DMS53 (cell line): ENCODE results near the gene MAML2.

ENCODE experiments used
- DNase-seq: peaks from one replicate; lab custom pipeline; 2025; lab: John Stamatoyannopoulos, UW

Gene MAML2

DNA sequence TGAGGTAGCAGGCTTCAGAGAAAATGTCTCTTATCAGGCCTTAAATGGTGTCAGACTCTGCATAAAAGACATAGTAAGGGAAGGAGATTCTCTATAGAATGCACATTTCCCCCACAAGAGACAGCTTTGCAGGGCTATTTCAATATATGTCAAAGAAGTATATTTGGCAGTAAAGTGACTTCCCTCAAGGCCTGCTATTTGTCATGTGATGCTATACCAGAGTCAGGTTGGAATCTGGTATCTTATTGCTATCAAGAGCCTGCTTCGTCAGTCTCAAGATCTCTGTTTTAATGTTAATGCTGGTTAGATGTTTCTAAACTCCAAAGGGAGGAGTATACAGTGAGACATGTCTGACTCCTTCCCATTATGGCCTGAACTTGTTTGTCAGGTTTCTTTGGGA lies 378.7 kb downstream of the MAML2 start:
- DNase-seq = no peak

DNA sequence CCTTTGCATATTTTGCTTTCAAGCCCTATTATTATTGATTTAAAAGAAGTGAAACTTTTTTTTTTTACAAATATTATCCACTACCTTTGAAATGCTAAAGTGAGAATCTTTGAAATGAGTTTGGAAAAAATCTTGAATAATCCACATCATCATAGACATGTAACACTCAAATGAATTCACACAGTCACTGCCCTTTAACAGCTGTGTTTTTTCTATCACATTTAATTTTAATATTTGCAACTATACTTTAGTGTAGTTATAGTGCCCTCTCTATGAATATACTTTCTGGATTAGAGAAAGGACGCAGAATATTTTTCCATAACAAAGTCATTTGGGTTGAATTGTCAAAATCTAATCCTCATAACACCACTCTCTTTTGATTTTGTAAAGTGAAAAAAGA lies 381.2 kb downstream of the MAML2 start:
- no peak for DNase-seq

DNA sequence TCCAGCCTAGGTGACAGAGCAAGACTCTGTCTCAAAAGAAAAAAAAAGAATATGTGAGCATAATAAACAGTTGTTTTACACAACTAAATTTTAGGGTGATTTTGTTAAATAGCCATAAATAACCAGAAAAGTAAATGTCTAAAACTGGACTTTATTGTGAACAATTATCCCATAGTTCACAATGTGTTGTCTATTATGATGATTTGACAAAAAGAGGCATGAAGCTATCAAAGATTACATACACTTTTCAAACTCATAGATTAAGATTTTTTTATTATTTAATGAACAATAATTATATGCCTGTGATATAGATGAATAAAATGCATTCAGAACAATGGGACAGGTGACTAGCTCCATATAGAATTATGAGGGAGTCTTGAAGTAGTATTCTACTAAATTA lies 392.1 kb downstream of the MAML2 start:
- DNase-seq = no peak

DNA sequence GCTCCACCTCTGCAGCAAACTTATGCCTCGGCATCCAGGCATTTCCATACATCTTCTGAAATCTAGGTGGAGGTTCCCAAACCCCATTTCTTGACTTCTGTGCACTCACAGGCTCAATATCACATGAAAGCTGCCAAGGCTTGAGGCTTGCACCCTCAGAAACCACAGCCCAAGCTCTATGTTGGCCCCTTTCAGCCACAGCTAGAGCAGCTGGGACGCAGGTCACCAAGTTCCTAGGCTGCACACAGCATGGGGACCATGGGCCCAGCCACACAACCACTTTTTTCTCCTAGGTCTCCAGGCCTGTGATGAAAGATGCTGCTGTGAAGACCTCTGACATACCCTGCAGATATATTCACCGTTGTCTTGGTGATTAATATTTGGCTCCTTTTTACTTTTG lies 394.4 kb downstream of the MAML2 start:
- no peak for DNase-seq

DNA sequence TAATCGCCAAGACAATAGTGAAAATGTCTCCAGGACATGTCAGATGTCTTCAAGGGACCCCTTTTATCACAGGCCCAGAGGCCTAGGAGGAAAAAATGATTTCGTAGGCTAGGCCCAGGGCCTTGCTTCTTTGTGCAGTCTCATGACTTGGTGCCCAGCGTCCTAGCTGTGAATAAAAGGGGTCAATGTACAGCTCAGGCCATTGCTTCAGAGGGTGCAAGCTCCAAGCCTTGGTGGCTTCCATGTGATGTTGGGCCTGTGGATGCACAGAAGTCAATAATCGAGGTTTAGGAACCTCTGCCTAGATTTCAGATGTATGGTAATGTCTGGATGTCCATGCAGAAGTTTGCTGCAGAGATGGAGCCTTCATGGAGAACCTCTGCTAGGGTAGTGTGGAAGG lies 398.4 kb downstream of the MAML2 start:
- DNase-seq = no peak

DNA sequence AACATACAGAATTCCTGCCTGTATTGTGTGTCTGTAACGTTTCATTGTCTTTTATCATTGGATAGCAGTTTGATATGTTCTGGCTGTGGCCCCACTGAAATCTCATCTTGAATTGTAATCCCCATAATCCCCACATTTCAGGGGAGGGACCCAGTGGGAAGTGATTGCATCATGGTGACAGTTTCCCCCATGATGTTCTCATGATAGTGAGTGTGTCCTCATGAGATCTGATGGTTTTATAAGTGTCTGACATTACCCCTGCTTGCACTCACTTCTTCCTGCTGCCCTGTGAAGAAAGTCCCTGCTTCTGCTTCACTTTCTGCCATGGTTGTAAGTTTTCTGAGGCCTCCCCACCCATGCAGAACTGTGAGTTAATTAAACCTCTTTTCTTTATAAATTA lies 399.4 kb downstream of the MAML2 start:
- DNase-seq = no peak

DNA sequence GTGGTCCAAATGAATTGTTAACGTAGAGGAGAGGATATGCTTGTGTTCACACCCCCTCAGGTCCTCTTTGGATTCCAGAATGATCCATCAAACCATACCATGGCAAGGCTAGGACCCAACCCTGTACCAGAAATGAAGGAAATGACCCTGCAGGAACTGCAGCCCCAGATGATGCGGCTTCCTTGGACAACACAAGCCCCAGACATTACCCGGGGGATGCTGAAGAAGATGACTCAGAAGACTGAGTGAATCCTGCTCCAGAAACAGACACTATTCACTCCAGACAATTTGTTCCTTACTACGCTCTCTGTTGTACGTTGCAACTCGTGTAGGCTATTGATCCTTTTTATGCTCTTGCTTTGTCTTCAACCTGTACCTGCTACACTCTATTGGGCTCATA lies 403.9 kb downstream of the MAML2 start:
- DNase-seq = no peak

DNA sequence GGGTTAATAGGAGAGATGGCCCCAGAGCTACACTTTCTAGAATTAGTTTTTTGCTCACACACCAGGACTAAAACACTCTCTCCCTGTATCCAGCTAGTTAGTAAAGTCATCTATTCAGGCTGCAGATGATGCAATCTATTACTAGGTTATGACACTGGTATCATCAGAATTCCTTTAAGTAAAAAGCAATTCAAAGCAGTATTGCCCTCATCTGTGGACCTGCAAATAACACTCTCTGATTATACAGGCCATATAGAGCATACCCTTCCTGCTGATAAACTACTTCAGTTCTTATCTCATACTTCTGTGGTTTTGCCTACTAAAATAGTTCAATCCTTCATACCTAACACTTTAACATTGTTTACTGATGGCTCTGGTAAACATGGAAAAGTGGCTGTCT lies 405.6 kb downstream of the MAML2 start:
- no peak for DNase-seq

DNA sequence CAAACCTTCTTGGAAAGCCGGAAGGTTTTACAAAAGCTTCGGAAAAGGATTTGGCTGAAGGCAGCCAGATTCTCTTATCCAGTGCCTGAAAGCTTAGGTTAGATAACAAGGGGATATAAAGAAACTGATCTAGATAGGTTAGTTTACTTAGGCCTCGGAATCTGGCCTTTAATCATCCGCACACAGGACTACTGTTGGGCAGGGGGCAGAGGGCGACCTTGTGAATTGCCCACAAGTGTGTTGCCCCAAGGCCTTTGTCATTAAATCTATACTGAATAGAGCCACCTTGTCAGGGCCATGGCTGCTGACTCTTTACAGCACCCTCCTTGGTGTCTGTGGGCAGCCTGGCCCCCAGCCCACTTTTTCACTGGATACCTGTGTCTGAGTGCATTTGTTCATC lies 409.4 kb downstream of the MAML2 start:
- no peak for DNase-seq

DNA sequence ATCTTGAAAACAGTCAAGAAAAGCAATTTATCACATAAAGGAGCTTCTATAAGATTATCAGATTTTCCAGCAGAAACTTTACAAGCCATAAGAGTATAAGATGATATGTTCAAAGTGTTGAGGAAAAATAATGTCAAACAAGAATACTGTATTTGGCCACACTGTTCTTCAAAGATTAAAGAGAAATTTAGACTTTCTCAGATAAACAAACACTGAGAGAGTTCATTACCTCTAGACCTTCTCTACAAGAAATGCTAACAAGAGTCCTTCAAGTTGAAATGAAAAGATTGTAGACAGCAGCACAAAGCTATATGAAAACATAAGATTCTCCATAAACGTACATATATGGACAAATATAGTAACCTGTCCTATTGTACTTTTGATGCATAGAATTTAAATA lies 411.1 kb downstream of the MAML2 start:
- DNase-seq = no peak

DNA sequence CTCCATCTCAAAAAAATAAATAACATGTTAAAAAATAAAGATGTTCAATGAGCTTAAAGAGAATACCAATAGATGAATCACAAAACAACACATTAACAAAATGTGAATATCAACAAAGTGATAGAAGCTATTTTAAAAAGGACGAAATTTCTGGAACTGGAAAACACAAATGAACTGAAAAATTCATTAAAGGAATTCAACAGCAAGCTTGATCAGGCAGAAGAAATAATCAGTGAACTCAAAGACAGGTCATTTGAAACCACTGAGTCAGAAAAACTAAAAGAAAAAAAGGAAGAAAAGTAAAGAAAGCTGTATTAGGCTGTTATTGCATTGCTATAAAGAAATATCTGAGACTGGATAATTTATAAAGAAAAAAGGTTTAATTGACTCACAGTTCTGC lies 412.0 kb downstream of the MAML2 start:
- no peak for DNase-seq

DNA sequence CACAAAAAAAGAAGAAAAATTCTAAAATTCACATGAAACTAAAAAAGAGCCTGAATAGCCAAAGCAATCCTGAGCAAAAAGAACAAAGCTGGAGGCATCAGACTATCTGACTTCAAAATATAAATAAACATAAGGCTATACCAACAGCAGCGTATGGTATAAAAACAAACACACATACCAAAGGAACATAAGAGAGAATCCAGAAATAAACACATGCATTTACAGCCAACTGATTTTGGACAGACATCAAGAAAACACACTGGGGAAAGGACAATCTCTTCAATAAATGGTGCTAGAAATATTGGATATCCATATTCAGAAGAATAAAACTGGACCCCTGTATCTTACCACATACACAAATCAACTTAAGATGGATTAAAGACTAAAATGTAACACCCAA lies 416.3 kb downstream of the MAML2 start:
- DNase-seq = no peak
